Fibroblast of lung (primary cell): ENCODE data around the gene DUSP9. TPM values are rescaled to one million over a fixed set of nuclear protein-coding genes. Genes with fewer than 3 reads are reported as not detected.
A peak's percentile ranks its signal among the peaks of the same experiment; 100 is the strongest.

Source experiments
- DNase-seq, 2 donors: peaks; one replicate each; pipeline versions ENCODE4 v3.0.0 to v3.0.0-alpha.2; 2010; ENCODE audit warnings: low read depth in 2 of 2
- H2AFZ ChIP-seq: 2 replicates; pipeline ENCODE4 v1.5.1; 2012; ENCODE audit warnings: low read length, control low read depth, inconsistent platforms
- H3K27ac ChIP-seq: 2 replicates; pipeline ENCODE4 v1.5.1; 2011; ENCODE audit warnings: low read length, control low read depth; ENCODE audit not compliant: insufficient read depth
- H3K27me3 ChIP-seq: 2 replicates; pipeline ENCODE4 v1.5.1; 2011; ENCODE audit warnings: mild to moderate bottlenecking, low read length; ENCODE audit not compliant: control insufficient read depth, insufficient read depth
- H3K36me3 ChIP-seq: 2 replicates; pipeline ENCODE4 v1.5.1; 2011; ENCODE audit warnings: low read length; ENCODE audit not compliant: control insufficient read depth, insufficient read depth
- H3K4me1 ChIP-seq: 2 replicates; pipeline ENCODE4 v1.5.1; 2011; ENCODE audit warnings: low read length; ENCODE audit not compliant: control insufficient read depth, insufficient read depth; ENCODE audit errors: extremely low read depth
- H3K4me2 ChIP-seq: 2 replicates; pipeline ENCODE4 v1.5.1; 2011; ENCODE audit warnings: low read length, control low read depth; ENCODE audit not compliant: insufficient read depth; ENCODE audit errors: extremely low read depth
- H3K4me3 ChIP-seq, 4 experiments: fragments of 200-600 bp in 1 of 4; sonication (generic) in 1 of 4; replicated peaks in 1 of 4; 2 replicates each; pipeline ENCODE4 v1.5.1; 2011 to 2016; ENCODE audit warnings: low read length in 4 of 4, low read depth in 3 of 4, mild to moderate bottlenecking in 3 of 4, control low read depth in 2 of 4, inconsistent platforms in 1 of 4, mixed read lengths in 1 of 4; ENCODE audit not compliant: insufficient read depth in 1 of 4; ENCODE audit errors: control extremely low read depth in 1 of 4
- H3K79me2 ChIP-seq: 2 replicates; pipeline ENCODE4 v1.5.1; 2012; ENCODE audit warnings: mild to moderate bottlenecking, low read length, inconsistent platforms; ENCODE audit not compliant: control insufficient read depth, insufficient read depth
- H3K9ac ChIP-seq: 2 replicates; pipeline ENCODE4 v1.5.1; 2011; ENCODE audit warnings: mild to moderate bottlenecking, low read length, control low read depth; ENCODE audit not compliant: insufficient read depth
- H3K9me3 ChIP-seq: 2 replicates; pipeline ENCODE4 v1.5.1; 2012; ENCODE audit warnings: low read depth, low read length; ENCODE audit not compliant: control insufficient read depth, insufficient read depth
- H4K20me1 ChIP-seq: 2 replicates; pipeline ENCODE4 v1.5.1; 2011; ENCODE audit warnings: low read length; ENCODE audit not compliant: control insufficient read depth, insufficient read depth; ENCODE audit errors: extremely low read depth
- EZH2 ChIP-seq: IDR thresholded peaks from 2 replicates; pipeline ENCODE4 v1.5.1; 2012; ENCODE audit warnings: low read length, control low read depth, mild to moderate bottlenecking; ENCODE audit errors: missing control alignments
- polyA plus RNA-seq, 2 donors: library from polyadenylated mRNA; depleted of rRNA in 1 of 2; stranded (reverse) in 1 of 2; unstranded in 1 of 2; fragments of >200 nt; gene quantifications; 2 replicates each; pipeline ENCODE4 v1.2.1, GENCODE V29; 2011 to 2012; ENCODE audit warnings: missing spikeins in 1 of 2
- total RNA-seq: library from RNA; depleted of rRNA; stranded (reverse); fragments of >200 nt; gene quantifications from 2 replicates; pipeline ENCODE4 v1.2.1, GENCODE V29; 2014
- TF ChIP-seq, protein P1 (sequence below), 2 donors: IDR thresholded peaks in 1 of 2; conservative IDR thresholded peaks in 1 of 2; 1 replicate in 1 of 2; 2 replicates in 1 of 2; pipeline ENCODE4 v1.5.1; 2011 to 2012; ENCODE audit warnings: low read length in 2 of 2, control low read depth in 1 of 2, inconsistent platforms in 1 of 2, low read depth in 1 of 2, mild to moderate bottlenecking in 1 of 2

The DUSP9 gene
- total and polyA plus RNA-seq, 2 donors (not counting 1 experiment from before 2014, with no cell fraction given) = not detected

DNA sequence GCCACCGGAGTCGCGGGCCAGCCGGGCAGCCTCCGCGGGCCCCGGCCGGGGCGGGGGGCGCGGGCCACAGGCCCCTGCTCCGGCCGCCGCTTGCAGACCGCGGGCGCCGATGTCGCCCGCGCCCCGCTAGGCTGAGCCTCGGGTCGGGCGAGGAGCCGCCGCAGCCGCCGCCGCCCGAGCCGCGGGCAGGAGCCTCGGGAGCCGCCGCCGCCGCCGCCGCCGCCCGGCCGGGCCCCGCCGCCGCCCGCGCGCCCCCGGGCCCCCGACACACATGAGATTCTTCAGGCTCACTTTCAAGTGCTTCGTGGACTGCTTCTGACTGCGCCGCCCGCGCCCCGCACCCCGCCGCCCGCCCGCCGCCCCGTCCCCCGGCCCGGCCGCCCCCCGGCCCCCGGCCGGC lies 41.1 kb downstream of the DUSP9 start:
- Histone ChIP-seq H3K4me1 (no peaks in the 10 kb centered on the region), H3K9ac (no peak overlapping the region), H4K20me1 (no peaks in the 10 kb centered on the region), H3K4me2 (no peak overlapping the region), H3K79me2 (no peaks in the 10 kb centered on the region), H3K27me3 (no peaks in the 10 kb centered on the region), H2AFZ (no peak overlapping the region), H3K9me3 (no peaks in the 10 kb centered on the region), H3K27ac (no peak overlapping the region), H3K36me3 (no peaks in the 10 kb centered on the region), H3K4me3 (no peak overlapping the region)
- no peak for DNase-seq
- TF ChIP-seq, protein P1, sequence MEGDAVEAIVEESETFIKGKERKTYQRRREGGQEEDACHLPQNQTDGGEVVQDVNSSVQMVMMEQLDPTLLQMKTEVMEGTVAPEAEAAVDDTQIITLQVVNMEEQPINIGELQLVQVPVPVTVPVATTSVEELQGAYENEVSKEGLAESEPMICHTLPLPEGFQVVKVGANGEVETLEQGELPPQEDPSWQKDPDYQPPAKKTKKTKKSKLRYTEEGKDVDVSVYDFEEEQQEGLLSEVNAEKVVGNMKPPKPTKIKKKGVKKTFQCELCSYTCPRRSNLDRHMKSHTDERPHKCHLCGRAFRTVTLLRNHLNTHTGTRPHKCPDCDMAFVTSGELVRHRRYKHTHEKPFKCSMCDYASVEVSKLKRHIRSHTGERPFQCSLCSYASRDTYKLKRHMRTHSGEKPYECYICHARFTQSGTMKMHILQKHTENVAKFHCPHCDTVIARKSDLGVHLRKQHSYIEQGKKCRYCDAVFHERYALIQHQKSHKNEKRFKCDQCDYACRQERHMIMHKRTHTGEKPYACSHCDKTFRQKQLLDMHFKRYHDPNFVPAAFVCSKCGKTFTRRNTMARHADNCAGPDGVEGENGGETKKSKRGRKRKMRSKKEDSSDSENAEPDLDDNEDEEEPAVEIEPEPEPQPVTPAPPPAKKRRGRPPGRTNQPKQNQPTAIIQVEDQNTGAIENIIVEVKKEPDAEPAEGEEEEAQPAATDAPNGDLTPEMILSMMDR (conservative IDR thresholded peaks at IDR 0.05 in 1 of 2, IDR thresholded peaks at IDR 0.05 in 1 of 2; ENCODE audit: low read depth in 1 of 2, low read length in 2 of 2) = no peak
- no peak for TF ChIP-seq EZH2

DNA sequence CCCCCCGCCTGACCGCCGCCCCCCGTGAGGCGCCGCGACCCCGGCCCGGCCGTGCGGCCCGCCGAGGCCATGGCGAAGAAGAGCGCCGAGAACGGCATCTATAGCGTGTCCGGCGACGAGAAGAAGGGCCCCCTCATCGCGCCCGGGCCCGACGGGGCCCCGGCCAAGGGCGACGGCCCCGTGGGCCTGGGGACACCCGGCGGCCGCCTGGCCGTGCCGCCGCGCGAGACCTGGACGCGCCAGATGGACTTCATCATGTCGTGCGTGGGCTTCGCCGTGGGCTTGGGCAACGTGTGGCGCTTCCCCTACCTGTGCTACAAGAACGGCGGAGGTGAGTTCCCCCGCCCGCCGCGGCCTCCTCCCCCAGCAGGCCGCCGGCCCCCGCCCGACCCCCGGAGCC lies 41.5 kb downstream of the DUSP9 start:
- Histone ChIP-seq H3K4me3 (peak overlapping the region in 2 of 4 experiments; percentile 17 to 42), H4K20me1 (no peaks in the 10 kb centered on the region), H3K79me2 (no peaks in the 10 kb centered on the region), H3K4me2 (peak overlapping the region; percentile 13), H3K4me1 (no peaks in the 10 kb centered on the region), H3K9me3 (no peaks in the 10 kb centered on the region), H2AFZ (no peak overlapping the region), H3K9ac (no peak overlapping the region), H3K36me3 (no peaks in the 10 kb centered on the region), H3K27me3 (no peaks in the 10 kb centered on the region), H3K27ac (no peak overlapping the region)
- no peak for DNase-seq
- no peak for TF ChIP-seq EZH2
- TF ChIP-seq, protein P1 (conservative IDR thresholded peaks at IDR 0.05 in 1 of 2, IDR thresholded peaks at IDR 0.05 in 1 of 2; ENCODE audit: low read depth in 1 of 2, low read length in 2 of 2) = no peak

DNA sequence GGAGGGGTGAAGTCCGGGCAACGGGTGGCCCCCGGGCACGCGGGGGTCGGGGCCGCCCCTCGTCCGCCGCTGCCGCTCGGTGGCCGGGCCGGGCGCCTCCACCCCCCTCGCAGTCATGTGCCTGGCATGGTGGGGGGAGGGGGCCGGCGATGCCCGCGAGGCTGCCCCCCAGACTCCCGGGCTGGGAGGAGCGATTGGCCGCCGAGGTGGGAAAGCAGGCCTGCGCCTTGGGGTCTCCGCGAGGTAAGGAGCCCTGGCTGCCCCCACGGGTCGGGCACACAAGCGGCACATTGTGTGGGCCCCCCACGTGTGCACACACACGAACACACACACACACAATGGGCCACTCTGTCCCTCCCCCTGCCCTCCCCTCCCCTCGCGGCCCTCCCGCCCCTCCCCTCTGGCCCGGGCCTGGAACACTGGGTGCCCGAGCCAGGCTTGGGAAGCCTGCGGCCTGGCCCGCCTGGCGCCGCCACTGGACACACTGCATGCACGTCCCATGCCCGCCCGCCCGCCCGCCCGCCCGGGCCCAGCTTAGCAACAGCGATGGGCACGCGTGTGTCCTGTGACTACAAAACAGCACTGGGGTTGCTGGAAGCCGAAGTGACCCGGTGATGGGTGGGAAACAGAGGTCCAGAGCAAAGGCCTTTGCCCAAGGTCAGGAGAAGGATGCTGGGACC lies 42.0 kb downstream of the DUSP9 start:
- Histone ChIP-seq H2AFZ (no peak overlapping the region), H3K4me1 (no peaks in the 10 kb centered on the region), H3K9me3 (no peaks in the 10 kb centered on the region), H3K4me3 (peak overlapping the region in 2 of 4 experiments; percentile 42 to 48), H3K36me3 (no peaks in the 10 kb centered on the region), H3K79me2 (no peaks in the 10 kb centered on the region), H3K4me2 (no peak overlapping the region), H3K27ac (no peak overlapping the region), H3K9ac (no peak overlapping the region), H3K27me3 (no peaks in the 10 kb centered on the region), H4K20me1 (no peaks in the 10 kb centered on the region)
- peak; percentile 23 to 43 for DNase-seq
- TF ChIP-seq, protein P1 (conservative IDR thresholded peaks at IDR 0.05 in 1 of 2, IDR thresholded peaks at IDR 0.05 in 1 of 2; ENCODE audit: low read depth in 1 of 2, low read length in 2 of 2) = no peak
- TF ChIP-seq EZH2 = no peak
